ENCODE data around the gene SMYD3.

- TF ChIP-seq YY1 (IDR thresholded peaks at IDR 0.05; ENCODE audit: insufficient read depth, insufficient read length) (no peak), ZNF274 (IDR thresholded peaks at IDR 0.05; ENCODE audit: low read depth, low read length) (no peak), SUZ12 (IDR thresholded peaks at IDR 0.05; ENCODE audit: extremely low read depth, insufficient read depth, insufficient read length) (no peak)
Measured at GRCh38 chr1:245860657-245861544, 646.2 kb downstream of the SMYD3 start.
